ENCODE data around the gene ZNF566. TPM values are rescaled to one million over a fixed set of nuclear protein-coding genes. Genes with fewer than 3 reads are reported as not detected.

ZNF566 gene
- total and polyA plus RNA-seq, 12 donors = 2.6 to 15.0 (median 10.9) TPM

GRCh38 chr19:36527873-36528193 is 38.5 kb upstream of the ZNF566 start:
- Histone ChIP-seq H3K27ac (peak overlapping the region; percentile 68 to 95 (median 91)), H3K27me3 (no peaks in the 10 kb centered on the region), H3K36me3 (peaks cover 0 to 47% (median 25%) of the 10 kb centered on the region in 9 donors), H3K4me1 (peaks cover 0 to 28% (median 19%) of the 10 kb centered on the region in 9 donors), H3K4me3 (peak overlapping the region; percentile 44 to 70 (median 64)), H3K9me3 (peaks cover 0 to 70% (median 35%) of the 10 kb centered on the region in 11 donors)
- DNase-seq (no peak), ATAC-seq (peak in 2 of 8 donors; percentile 8 to 24)
- intact Hi-C loops (cut with DNase I) = loop anchor here in 5 of 10 donors (2.0 to 10.0 kb wide), 4 partner anchors 39 to 147 kb away; partner anchors contain the start of genes ZNF566 (in 3 of the 5) and ZNF529 (in 2 of the 5)
- WGBS, 2 donors = 1% methylated on average over 13 of the region's 13 CpGs
- no peak for TF ChIP-seq CTCF (IDR thresholded peaks at IDR 0.05)

- Histone ChIP-seq H3K27me3 (no peaks in the 10 kb centered on the region), H3K4me3 (peak overlapping the region; percentile 44 to 70 (median 64)), H3K36me3 (peaks cover 0 to 47% (median 30%) of the 10 kb centered on the region in 9 donors), H3K9me3 (peaks cover 0 to 70% (median 30%) of the 10 kb centered on the region in 11 donors), H3K4me1 (peaks cover 0 to 28% (median 19%) of the 10 kb centered on the region in 9 donors), H3K27ac (peak overlapping the region in 9 of 10 donors; percentile 89 to 95 (median 91))
- WGBS, 2 donors = 4 to 7% methylated on average over 5 of the region's 5 CpGs
- DNase-seq = no peak
- no peak for TF ChIP-seq CTCF (IDR thresholded peaks at IDR 0.05)
- intact Hi-C loops (cut with DNase I) = loop anchor here in 3 of 10 donors (5.0 to 10.0 kb wide), 3 partner anchors 40 to 147 kb away; partner anchors contain the start of genes ZNF529 (in 2 of the 3) and ZNF566 (in 1 of the 3)
- no peak for ATAC-seq
These were observed 38.0 kb upstream of the ZNF566 start for GRCh38 chr19:36527341-36527740.

- peaks cover 0 to 70% (median 22%) of the 10 kb centered on the region in 11 donors for H3K9me3 ChIP-seq
These were observed 37.2 kb upstream of the ZNF566 start for GRCh38 chr19:36526581-36526980.

GRCh38 chr19:36524617-36525016 is 35.3 kb upstream of the ZNF566 start:
- Histone ChIP-seq H3K27me3 (no peaks in the 10 kb centered on the region), H3K9me3 (peaks cover 0 to 74% (median 32%) of the 10 kb centered on the region in 11 donors)

More at GRCh38 chr19:36526581-36526980, 37.2 kb upstream of the ZNF566 start:
- no peak for TF ChIP-seq CTCF (IDR thresholded peaks at IDR 0.05)
- no peak for DNase-seq
- peaks cover 0 to 49% (median 38%) of the 10 kb centered on the region in 9 donors for H3K36me3 ChIP-seq
- ATAC-seq = no peak
- H3K27ac ChIP-seq = no peak overlapping the region
- intact Hi-C loops (cut with DNase I) = loop anchor here in 3 of 10 donors (5.0 to 10.0 kb wide), 3 partner anchors 39 to 148 kb away; partner anchors contain the start of genes ZNF529 (in 2 of the 3) and ZNF566 (in 1 of the 3)
- peak overlapping the region in 5 of 10 donors; percentile 63 to 70 (median 65) for H3K4me3 ChIP-seq
- peaks cover 0 to 28% (median 19%) of the 10 kb centered on the region in 9 donors for H3K4me1 ChIP-seq
- 76 to 85% methylated on average over 5 of the region's 5 CpGs for WGBS, 2 donors
- no peaks in the 10 kb centered on the region for H3K27me3 ChIP-seq

More at GRCh38 chr19:36524617-36525016, 35.3 kb upstream of the ZNF566 start:
- Histone ChIP-seq H3K27ac (no peak overlapping the region), H3K4me1 (peaks cover 0 to 27% (median 19%) of the 10 kb centered on the region in 9 donors), H3K4me3 (no peak overlapping the region), H3K36me3 (peaks cover 0 to 69% (median 56%) of the 10 kb centered on the region in 9 donors)
- ATAC-seq (no peak), DNase-seq (no peak)
- intact Hi-C loops (cut with DNase I) = loop anchor here in 3 of 10 donors (5.0 to 10.0 kb wide), 3 partner anchors 37 to 150 kb away; partner anchors contain the start of genes ZNF529 (in 2 of the 3) and ZNF566 (in 1 of the 3)
- WGBS, 2 donors = 87 to 90% methylated on average over 4 of the region's 4 CpGs
- no peak for TF ChIP-seq CTCF (IDR thresholded peaks at IDR 0.05)
